Heart left ventricle (tissue), 16 donors: Measurements from ENCODE around the gene HELLS. TPM values are rescaled to one million over a fixed set of nuclear protein-coding genes. Genes with fewer than 3 reads are reported as not detected.
A peak's percentile ranks its signal among the peaks of the same experiment; 100 is the strongest.
"Not testable (repeated sequence)": the region's sequence is repeated elsewhere in the genome, so short reads cannot be mapped to it uniquely, and the experiment has no call there.

Experiments used
- ATAC-seq, 4 donors: fragments of 200-7000 bp; cut with Tn5 transposase; one replicate each; pipeline ENCODE4 v1.9.1; 2020 to 2022; ENCODE audit warnings: moderate library complexity in 4 of 4, mild to moderate bottlenecking in 3 of 4, moderate number of reproducible peaks in 1 of 4
- DNase-seq, 5 donors: peaks; one replicate each; pipeline ENCODE4 v3.0.0-alpha.2; 2020
- H3K27ac ChIP-seq, 12 donors: fragments of 200-600 bp; sonication (generic) in 4 of 12; one replicate each; pipeline versions ENCODE4 v1.5.0 to v1.8.0; 2016 to 2022; ENCODE audit warnings: mild to moderate bottlenecking in 2 of 12
- H3K27me3 ChIP-seq, 9 donors: fragments of 200-600 bp; sonication (generic) in 2 of 9; one replicate each; pipeline versions ENCODE4 v1.5.1 to v1.8.0; 2016 to 2022; ENCODE audit warnings: mild to moderate bottlenecking in 3 of 9
- H3K36me3 ChIP-seq, 9 donors: fragments of 200-600 bp; sonication (generic) in 2 of 9; one replicate each; pipeline versions ENCODE4 v1.5.0 to v1.8.0; 2018 to 2022; ENCODE audit warnings: mild to moderate bottlenecking in 2 of 9
- H3K4me1 ChIP-seq, 12 donors: fragments of 200-600 bp; sonication (generic) in 4 of 12; one replicate each; pipeline versions ENCODE4 v1.5.0 to v1.8.0; 2016 to 2022; ENCODE audit warnings: mild to moderate bottlenecking in 3 of 12
- H3K4me3 ChIP-seq, 12 donors: fragments of 200-600 bp; sonication (generic) in 4 of 12; one replicate each; pipeline versions ENCODE4 v1.5.0 to v1.8.0; 2017 to 2022; ENCODE audit warnings: mild to moderate bottlenecking in 9 of 12, moderate library complexity in 4 of 12
- H3K9me3 ChIP-seq, 12 donors: fragments of 200-600 bp; sonication (generic) in 4 of 12; one replicate each; pipeline versions ENCODE4 v1.5.0 to v1.8.0; 2016 to 2022; ENCODE audit warnings: mild to moderate bottlenecking in 1 of 12
- POLR2A ChIP-seq, 2 donors: fragments of 450-650 bp; IDR thresholded peaks; one replicate each; pipeline ENCODE4 v1.6.1; 2017; ENCODE audit warnings: antibody characterized with exemption in 2 of 2, mild to moderate bottlenecking in 2 of 2, moderate library complexity in 2 of 2
- WGBS, 4 donors: extraction: QIAGEN DNeasy Blood & Tissue Kit in 2 of 4; methylation state at CpG; one replicate each; pipeline versions ENCODE4 v1.1.5 to v1.1.7; 2013 to 2018; 5-methylcytosine and 5-hydroxymethylcytosine counted together
- intact Hi-C, 10 donors: fragments of 100-400 bp; cut with DNase I; formaldehyde crosslinking; loops; one replicate each; pipeline versions ENCODE4 v1.11.1 to v1.14.2; 2022
- polyA plus RNA-seq, 2 donors: library from polyadenylated mRNA; stranded (reverse); fragments of 200-250 nt; gene quantifications; one replicate each; pipeline ENCODE4 v1.2.3, GENCODE V29; 2013
- total RNA-seq, 9 donors: library from RNA; depleted of rRNA in 2 of 9; stranded (reverse); fragments of >200 nt in 2 of 9; fragmentation: NEBNext Ultra II Directional in 3 of 9; extraction: Animal tissue kit (Norgen Biotek cat#: 25700) in 3 of 9; gene quantifications; one replicate each; pipeline versions ENCODE4 v1.1.0 to v1.2.4, GENCODE V29; 2016 to 2023
- TF ChIP-seq, protein P1 (sequence below), 12 donors: fragments of 200-600 bp; sonication (generic) in 4 of 12; IDR thresholded peaks; one replicate each; pipeline versions ENCODE4 v1.5.0 to v1.8.0; 2018 to 2022; ENCODE audit warnings: antibody characterized with exemption in 12 of 12, mild to moderate bottlenecking in 5 of 12
- donor health status: ischemic (EF 13 %, LVEDD 7.1; RV severe dilation, severe dysfunction).
- donor health status: healthy with polysubstance abuse.
- donor health status: DM: no; HTN: yes; CAD: no.
- donor health status: DM: no; HTN: no; CAD: no.
- donor health status: ischemic (EF 25% LVEDD 6.9; RV normal size, moderate dysfunction).
- donor health status: ischemic (EF 25% LVEDD 5.7; RV mildly dilated, moderate dysfunction).
- donor health status: healthy.
- donor health status: DM: yes; HTN: yes; CAD: no.
- donor health status: ischemic (EF 35%, LVEDD 5.7; RV mildly dilated, moderate dysfunction).
- donor health status: nonischemic (EF 11% LVEDD 7.7; RV severe dilation, severe dysfunction).
- donor health status: DM: yes; HTN: yes; CAD: no.
- donor health status: PGD.
- donor health status: ischemic (EF 29% LVEDD 5.4; RV normal size, mild dysfunction).
- donor health status: nonischemic (EF 23%, LVEDD 6.1; RV moderate dilation, normal function).

The HELLS gene
- total and polyA plus RNA-seq, 11 donors, result 0.23 to 8.9 (median 0.75) TPM

GRCh38 chr10:94533027-94533426, 12.6 kb upstream of the HELLS start:
- Histone ChIP-seq H3K4me1 (no peaks in the 10 kb centered on the region), H3K4me3 (no peak overlapping the region), H3K36me3 (peaks cover 0 to 59% (median 30%) of the 10 kb centered on the region in 9 donors), H3K27ac (no peak overlapping the region), H3K27me3 (no peaks in the 10 kb centered on the region), H3K9me3 (no peaks in the 10 kb centered on the region)
- TF ChIP-seq, protein P1, sequence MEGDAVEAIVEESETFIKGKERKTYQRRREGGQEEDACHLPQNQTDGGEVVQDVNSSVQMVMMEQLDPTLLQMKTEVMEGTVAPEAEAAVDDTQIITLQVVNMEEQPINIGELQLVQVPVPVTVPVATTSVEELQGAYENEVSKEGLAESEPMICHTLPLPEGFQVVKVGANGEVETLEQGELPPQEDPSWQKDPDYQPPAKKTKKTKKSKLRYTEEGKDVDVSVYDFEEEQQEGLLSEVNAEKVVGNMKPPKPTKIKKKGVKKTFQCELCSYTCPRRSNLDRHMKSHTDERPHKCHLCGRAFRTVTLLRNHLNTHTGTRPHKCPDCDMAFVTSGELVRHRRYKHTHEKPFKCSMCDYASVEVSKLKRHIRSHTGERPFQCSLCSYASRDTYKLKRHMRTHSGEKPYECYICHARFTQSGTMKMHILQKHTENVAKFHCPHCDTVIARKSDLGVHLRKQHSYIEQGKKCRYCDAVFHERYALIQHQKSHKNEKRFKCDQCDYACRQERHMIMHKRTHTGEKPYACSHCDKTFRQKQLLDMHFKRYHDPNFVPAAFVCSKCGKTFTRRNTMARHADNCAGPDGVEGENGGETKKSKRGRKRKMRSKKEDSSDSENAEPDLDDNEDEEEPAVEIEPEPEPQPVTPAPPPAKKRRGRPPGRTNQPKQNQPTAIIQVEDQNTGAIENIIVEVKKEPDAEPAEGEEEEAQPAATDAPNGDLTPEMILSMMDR (IDR thresholded peaks at IDR 0.05), result no peak
- TF ChIP-seq POLR2A (IDR thresholded peaks at IDR 0.05), result no peak
- intact Hi-C loops, result no loop called here
- DNase-seq (no peak), ATAC-seq (no peak)
- 96 to 100% (median 98%) methylated on average over 1 of the region's 1 CpG for WGBS, 4 donors

- H3K27me3 ChIP-seq, H3K36me3 ChIP-seq, H3K4me3 ChIP-seq, H3K9me3 ChIP-seq, intact Hi-C loops, DNase-seq, H3K27ac ChIP-seq, ATAC-seq: not testable (repeated sequence)
- H3K4me1 ChIP-seq, result peaks cover 0 to 22% (median 11%) of the 10 kb centered on the region in 12 donors
- 74 to 85% (median 81%) methylated on average over 2 of the region's 2 CpGs for WGBS, 4 donors
These were observed 3.3 kb upstream of the HELLS start for GRCh38 chr10:94542282-94542681.

DNA sequence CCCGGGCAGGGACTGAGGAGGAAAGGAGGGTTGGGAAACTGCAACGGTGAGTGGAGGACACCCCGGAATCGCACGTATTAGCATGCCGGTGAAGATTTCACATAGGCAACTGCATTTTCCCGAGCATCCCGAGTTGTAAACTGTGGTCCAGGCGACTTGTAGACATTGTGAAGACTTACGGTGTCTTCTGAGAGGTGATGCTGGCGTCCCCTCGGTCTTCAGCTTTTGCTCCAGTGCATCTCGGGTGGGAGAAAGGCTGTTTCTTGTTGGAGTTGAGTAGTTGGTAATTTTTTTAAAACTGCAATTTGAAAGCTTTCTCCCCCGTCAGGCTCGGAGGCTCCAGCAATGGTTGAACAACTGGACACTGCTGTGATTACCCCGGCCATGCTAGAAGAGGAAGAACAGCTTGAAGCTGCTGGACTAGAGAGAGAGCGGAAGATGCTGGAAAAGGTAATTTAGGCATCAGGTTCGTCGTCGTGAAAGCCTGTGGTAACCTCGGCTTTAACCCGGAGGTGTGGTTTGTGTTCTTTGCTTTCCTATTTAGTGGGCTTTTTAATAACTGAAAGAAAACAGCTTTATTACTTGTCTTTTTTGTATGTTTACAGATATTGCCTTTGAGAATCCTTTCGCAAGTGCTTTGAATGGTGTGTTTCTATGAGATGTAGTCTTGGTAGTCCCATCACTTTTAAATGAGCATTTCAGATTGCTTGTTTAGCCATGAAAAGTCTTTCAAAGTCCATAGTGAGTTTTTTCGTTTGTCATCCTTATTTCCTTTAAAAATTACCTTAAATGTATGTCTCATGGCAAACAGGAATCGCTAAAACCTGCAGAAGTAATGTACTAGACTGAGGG, 687 bp downstream of the HELLS start:
- Histone ChIP-seq H3K27ac (peak overlapping the region in 6 of 12 donors; percentile 46 to 66 (median 58)), H3K4me1 (peaks cover 0 to 22% (median 11%) of the 10 kb centered on the region in 12 donors), H3K27me3 (no peaks in the 10 kb centered on the region), H3K36me3 (no peaks in the 10 kb centered on the region), H3K4me3 (peak overlapping the region; percentile 45 to 92 (median 75)), H3K9me3 (no peaks in the 10 kb centered on the region)
- intact Hi-C loops, result no loop called here
- TF ChIP-seq POLR2A (IDR thresholded peaks at IDR 0.05), result no peak
- TF ChIP-seq, protein P1 (IDR thresholded peaks at IDR 0.05), result no peak
- 3 to 5% (median 3%) methylated on average over 25 of the region's 25 CpGs for WGBS, 4 donors
- peak in 1 of 4 donors; percentile 22 for ATAC-seq
- no peak for DNase-seq

- WGBS, 4 donors, result 68 to 89% (median 71%) methylated on average over 1 of the region's 1 CpG
- Histone ChIP-seq H3K27me3 (no peaks in the 10 kb centered on the region), H3K4me3 (peak overlapping the region in 1 of 12 donors; percentile 85), H3K4me1 (peaks cover 0 to 22% (median 11%) of the 10 kb centered on the region in 12 donors), H3K9me3 (no peaks in the 10 kb centered on the region), H3K36me3 (no peaks in the 10 kb centered on the region), H3K27ac (no peak overlapping the region)
- intact Hi-C loops, result no loop called here
- DNase-seq (no peak), ATAC-seq (no peak)
- no peak for TF ChIP-seq POLR2A (IDR thresholded peaks at IDR 0.05)
- TF ChIP-seq, protein P1 (IDR thresholded peaks at IDR 0.05), result no peak
These were observed 1.3 kb downstream of the HELLS start for GRCh38 chr10:94546901-94547185.

DNA sequence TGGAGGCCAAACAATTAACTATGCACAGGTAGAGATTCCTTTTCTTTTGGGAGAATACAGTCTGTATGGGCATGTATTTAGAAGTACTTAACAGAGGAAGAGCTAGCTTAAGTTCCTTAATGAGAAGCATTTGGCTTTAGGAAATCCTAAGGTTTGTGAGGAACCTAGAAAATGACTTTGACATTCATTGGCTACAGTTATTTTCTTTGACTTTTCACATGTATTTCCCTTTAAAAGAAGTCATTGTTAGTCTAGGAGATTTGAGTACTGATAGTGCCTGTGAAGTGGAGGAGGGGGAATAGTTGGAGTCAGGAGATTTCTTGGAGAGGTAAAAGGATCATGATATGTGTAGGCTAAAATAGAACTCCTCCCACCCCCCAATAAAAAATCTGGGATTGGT, 3.6 kb downstream of the HELLS start:
- Histone ChIP-seq H3K27ac (no peak overlapping the region), H3K4me3 (no peak overlapping the region), H3K27me3 (no peaks in the 10 kb centered on the region), H3K4me1 (peaks cover 0 to 21% (median 11%) of the 10 kb centered on the region in 12 donors), H3K36me3 (no peaks in the 10 kb centered on the region), H3K9me3 (no peaks in the 10 kb centered on the region)
- DNase-seq, result no peak
- ATAC-seq, result no peak
- intact Hi-C loops, result no loop called here
- TF ChIP-seq POLR2A (IDR thresholded peaks at IDR 0.05), result no peak
- TF ChIP-seq, protein P1 (IDR thresholded peaks at IDR 0.05), result no peak

DNA sequence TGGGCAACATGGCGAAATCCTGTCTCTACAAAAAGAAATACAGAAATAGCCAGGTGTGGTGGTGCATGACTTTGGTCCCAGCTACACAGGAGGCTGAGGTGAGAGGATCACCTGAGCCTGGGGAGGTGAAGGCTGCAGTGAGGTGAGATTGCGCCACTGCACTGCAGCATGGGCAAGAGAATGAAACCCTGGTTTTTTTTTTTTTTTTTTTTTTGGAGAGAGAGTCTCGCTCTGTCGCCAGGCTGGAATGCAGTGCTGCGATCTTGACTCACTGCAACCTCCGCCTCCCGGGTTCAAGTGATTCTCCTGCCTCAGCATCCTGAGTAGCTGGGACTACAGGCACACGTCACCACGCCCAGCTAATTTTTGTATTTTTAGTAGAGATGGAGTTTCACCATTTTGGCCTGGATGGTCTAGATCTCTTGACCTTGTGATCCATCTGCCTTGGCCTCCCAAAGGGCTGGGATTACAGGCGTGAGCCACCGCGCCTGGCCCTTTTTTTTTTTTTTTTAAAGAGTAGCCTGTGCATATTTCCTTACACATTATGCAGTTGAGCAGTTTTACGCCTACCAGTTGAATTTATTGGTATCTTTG, 22.2 kb downstream of the HELLS start:
- H3K36me3 ChIP-seq, DNase-seq, H3K27ac ChIP-seq, H3K27me3 ChIP-seq, H3K4me3 ChIP-seq, H3K9me3 ChIP-seq, intact Hi-C loops, H3K4me1 ChIP-seq, ATAC-seq: not testable (repeated sequence)
- 86 to 95% (median 94%) methylated on average over 13 of the region's 13 CpGs for WGBS, 4 donors
